Osteocyte (in vitro differentiated cells): ENCODE data around the gene CBARP. TPM values are rescaled to one million over a fixed set of nuclear protein-coding genes. Genes with fewer than 3 reads are reported as not detected.

Experiments used
- DNase-seq: peaks from one replicate; pipeline ENCODE4 v3.0.0; 2021; ENCODE audit warnings: mixed read lengths; ENCODE audit not compliant: unreplicated experiment; ENCODE audit errors: extremely low spot score
- H3K27ac Mint-ChIP-seq: one replicate; pipeline ENCODE4 v1.8.0; 2021; ENCODE audit warnings: mild to moderate bottlenecking, mixed read lengths; ENCODE audit not compliant: unreplicated experiment
- H3K27me3 Mint-ChIP-seq: one replicate; pipeline ENCODE4 v1.8.0; 2021; ENCODE audit warnings: mixed read lengths; ENCODE audit not compliant: unreplicated experiment
- H3K36me3 Mint-ChIP-seq: one replicate; pipeline ENCODE4 v1.8.0; 2021; ENCODE audit warnings: mixed read lengths; ENCODE audit not compliant: unreplicated experiment
- H3K4me1 Mint-ChIP-seq: one replicate; pipeline ENCODE4 v1.8.0; 2021; ENCODE audit warnings: mixed read lengths; ENCODE audit not compliant: unreplicated experiment
- H3K4me3 Mint-ChIP-seq: one replicate; pipeline ENCODE4 v1.8.0; 2021; ENCODE audit warnings: mild to moderate bottlenecking, moderate library complexity, mixed read lengths; ENCODE audit not compliant: unreplicated experiment
- H3K9me3 Mint-ChIP-seq: one replicate; pipeline ENCODE4 v1.8.0; 2021; ENCODE audit warnings: mixed read lengths; ENCODE audit not compliant: unreplicated experiment
- CTCF ChIP-seq: fragments of 200-600 bp; sonication (generic); IDR thresholded peaks from 2 replicates; pipeline ENCODE4 v1.5.0; 2021; ENCODE audit warnings: antibody characterized with exemption, mild to moderate bottlenecking, moderate library complexity
- total RNA-seq: library from RNA; stranded (reverse); gene quantifications from 2 replicates; pipeline ENCODE4 v1.2.1, GENCODE V29; 2021

Gene CBARP
- total RNA-seq, 1 donor from 2014 or later: 6.9 TPM

GRCh38 chr19:1239420-1239795 lies 1.6 kb upstream of the CBARP start:
- no peaks in the 10 kb centered on the region for H3K27me3 Mint-ChIP-seq
- TF ChIP-seq CTCF: no peak
- peak overlapping the region; percentile 63 for H3K27ac Mint-ChIP-seq
- H3K9me3 Mint-ChIP-seq: no peaks in the 10 kb centered on the region
- peak overlapping the region; percentile 59 for H3K4me3 Mint-ChIP-seq
- H3K4me1 Mint-ChIP-seq: peaks cover 32% of the 10 kb centered on the region
- no peaks in the 10 kb centered on the region for H3K36me3 Mint-ChIP-seq
- DNase-seq: no peak

- TF ChIP-seq CTCF: no peak
- Mint-ChIP-seq H3K36me3 (no peaks in the 10 kb centered on the region), H3K9me3 (no peaks in the 10 kb centered on the region), H3K4me3 (peak overlapping the region; percentile 72), H3K27me3 (no peaks in the 10 kb centered on the region), H3K27ac (peak overlapping the region; percentile 63), H3K4me1 (peaks cover 32% of the 10 kb centered on the region)
- DNase-seq: no peak
Observed at GRCh38 chr19:1238369-1239303, 831 bp upstream of the CBARP start.

GRCh38 chr19:1237027-1237659 lies 662 bp downstream of the CBARP start:
- Mint-ChIP-seq H3K9me3 (no peaks in the 10 kb centered on the region), H3K27ac (no peak overlapping the region), H3K36me3 (no peaks in the 10 kb centered on the region), H3K4me1 (peaks cover 20% of the 10 kb centered on the region), H3K4me3 (peak overlapping the region; percentile 63), H3K27me3 (no peaks in the 10 kb centered on the region)
- DNase-seq: no peak
- no peak for TF ChIP-seq CTCF

GRCh38 chr19:1236576-1236975 lies 1.2 kb downstream of the CBARP start:
- Mint-ChIP-seq H3K27ac (no peak overlapping the region), H3K36me3 (no peaks in the 10 kb centered on the region), H3K9me3 (no peaks in the 10 kb centered on the region), H3K27me3 (no peaks in the 10 kb centered on the region), H3K4me3 (peak overlapping the region; percentile 52), H3K4me1 (peaks cover 20% of the 10 kb centered on the region)
- no peak for TF ChIP-seq CTCF
- no peak for DNase-seq
